ENCODE measurements around the gene GSTK1.
"Not testable (repeated sequence)": the region's sequence is repeated elsewhere in the genome, so short reads cannot be mapped to it uniquely, and the experiment has no call there.

Gene GSTK1

DNA sequence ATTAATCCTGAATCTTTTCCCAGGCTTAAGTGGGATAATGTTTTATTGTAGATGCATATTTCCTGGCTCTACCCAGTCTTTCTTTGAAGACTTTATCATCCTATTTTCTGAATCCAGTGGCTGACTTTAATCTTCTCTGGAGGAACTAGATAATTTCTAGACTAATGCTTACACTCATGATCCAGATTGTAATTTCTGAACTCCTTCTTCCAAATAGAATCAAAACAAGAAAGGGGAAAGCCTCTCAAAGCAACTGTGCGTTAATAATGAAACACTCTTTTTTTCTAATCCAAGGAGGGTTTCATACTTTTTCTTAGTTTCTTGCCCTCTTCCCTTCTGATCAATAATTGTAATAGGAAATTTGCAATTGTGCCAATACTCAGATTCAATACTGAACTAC lies 8.0 kb downstream of the GSTK1 start:
- DNase-seq (ENCODE audit: low read depth) = no peak

DNA sequence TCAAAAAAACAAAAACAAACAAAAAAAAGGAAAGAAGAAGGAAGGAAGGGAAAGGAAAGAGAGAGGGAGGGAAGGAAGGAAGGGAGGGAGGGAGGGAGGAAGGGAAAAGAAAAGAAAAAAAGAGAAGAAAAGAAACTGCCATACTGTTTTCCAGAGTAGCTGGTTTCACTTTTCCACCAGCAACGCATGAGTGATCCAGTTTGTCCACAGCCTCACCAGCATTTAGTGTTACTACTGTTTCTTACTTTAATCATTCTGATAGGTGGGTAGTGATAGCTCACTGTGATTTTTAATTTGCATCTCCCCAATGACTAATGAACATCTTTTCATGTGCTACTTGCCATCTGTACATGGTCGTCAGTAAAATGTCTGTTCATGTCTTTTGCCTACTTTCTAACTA lies 9.6 kb downstream of the GSTK1 start:
- DNase-seq (ENCODE audit: low read depth) = no peak

DNA sequence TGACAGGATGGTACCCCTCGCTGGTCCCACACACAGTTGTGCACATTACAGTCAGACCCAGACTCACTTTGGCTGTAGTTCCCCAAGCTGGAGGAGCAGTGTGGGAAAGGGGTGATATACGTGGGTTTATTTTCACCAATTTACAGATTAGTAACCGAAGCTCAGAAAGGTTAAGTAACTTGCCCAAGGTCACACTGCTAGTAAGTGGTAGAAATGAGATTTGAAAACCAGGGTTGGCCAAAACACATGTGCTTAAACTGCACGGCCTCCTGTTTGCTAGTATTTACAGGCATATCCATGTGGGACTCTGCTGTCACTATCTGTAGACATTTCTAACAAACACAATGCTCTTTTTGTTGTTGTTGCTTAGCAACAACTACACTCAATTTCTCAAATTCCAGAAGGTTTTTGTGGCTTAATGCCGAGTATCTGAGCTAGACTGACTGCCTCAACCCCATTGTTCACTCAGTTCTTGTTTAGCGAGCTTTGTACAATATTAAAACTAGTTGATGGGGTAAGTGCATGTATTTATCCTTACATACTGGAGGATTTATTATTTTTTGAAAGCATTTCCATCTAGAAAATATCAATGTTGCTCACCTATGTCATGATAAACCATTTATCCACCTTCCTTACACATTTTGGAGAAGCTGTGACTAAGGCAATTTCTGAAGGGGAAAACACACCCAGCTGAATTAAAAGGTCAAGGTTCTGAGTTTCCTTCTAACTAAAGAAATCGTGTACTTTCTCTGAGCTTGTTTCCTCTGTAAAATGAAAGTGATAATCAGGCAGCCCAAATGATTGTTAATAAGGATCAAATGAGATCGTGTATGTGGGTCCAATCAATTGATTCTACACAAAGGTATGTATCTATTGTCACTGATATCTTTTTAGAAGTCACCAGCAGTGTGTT lies 16.2 kb downstream of the GSTK1 start:
- DNase-seq (ENCODE audit: low read depth) = no peak

- no peak for DNase-seq (ENCODE audit: low read depth)
These were observed 16.9 kb downstream of the GSTK1 start for GRCh38 chr7:143280160-143280559.

DNA sequence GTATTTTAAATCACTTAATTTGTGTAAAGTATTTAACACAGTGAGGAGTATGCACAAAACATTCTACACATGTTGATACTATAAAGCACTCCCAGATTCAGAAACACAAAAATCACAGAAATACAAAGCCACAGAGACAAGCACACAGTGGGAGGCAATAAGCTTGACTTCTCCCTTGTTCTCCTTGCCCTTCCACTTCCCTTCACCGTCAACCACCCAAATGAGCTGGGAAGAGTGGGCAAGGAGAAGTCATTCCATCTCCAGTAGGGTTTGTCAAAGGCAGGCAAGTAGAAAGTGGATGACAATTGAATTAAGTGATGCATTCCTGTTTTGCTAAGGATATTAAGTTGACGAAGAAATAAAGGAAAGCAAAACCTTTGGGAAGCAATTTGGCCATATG lies 17.3 kb downstream of the GSTK1 start:
- no peak for DNase-seq (ENCODE audit: low read depth)

DNA sequence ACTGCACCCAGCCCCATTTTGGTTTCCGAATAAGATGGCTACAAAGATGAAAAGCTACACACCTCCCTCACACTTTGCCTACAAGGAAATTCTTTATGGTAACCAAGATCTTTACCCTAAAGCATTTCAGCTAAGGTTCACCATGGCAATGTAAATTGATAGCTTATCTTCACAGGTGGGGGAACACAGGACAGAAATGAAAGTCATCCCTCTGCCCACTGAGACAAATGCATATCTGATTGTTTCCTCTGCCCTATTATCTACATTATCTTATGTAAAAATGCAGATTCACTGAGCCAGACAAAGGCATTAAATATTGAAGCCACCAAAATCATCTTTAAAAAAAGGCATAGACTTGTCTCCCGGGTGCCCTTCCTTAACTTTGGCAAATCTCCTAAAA lies 18.3 kb downstream of the GSTK1 start:
- DNase-seq (ENCODE audit: low read depth) = no peak

GRCh38 chr7:143282124-143282523 lies 18.9 kb downstream of the GSTK1 start:
- no peak for DNase-seq (ENCODE audit: low read depth)

GRCh38 chr7:143283381-143283780 lies 20.1 kb downstream of the GSTK1 start:
- DNase-seq (ENCODE audit: low read depth) = no peak

DNA sequence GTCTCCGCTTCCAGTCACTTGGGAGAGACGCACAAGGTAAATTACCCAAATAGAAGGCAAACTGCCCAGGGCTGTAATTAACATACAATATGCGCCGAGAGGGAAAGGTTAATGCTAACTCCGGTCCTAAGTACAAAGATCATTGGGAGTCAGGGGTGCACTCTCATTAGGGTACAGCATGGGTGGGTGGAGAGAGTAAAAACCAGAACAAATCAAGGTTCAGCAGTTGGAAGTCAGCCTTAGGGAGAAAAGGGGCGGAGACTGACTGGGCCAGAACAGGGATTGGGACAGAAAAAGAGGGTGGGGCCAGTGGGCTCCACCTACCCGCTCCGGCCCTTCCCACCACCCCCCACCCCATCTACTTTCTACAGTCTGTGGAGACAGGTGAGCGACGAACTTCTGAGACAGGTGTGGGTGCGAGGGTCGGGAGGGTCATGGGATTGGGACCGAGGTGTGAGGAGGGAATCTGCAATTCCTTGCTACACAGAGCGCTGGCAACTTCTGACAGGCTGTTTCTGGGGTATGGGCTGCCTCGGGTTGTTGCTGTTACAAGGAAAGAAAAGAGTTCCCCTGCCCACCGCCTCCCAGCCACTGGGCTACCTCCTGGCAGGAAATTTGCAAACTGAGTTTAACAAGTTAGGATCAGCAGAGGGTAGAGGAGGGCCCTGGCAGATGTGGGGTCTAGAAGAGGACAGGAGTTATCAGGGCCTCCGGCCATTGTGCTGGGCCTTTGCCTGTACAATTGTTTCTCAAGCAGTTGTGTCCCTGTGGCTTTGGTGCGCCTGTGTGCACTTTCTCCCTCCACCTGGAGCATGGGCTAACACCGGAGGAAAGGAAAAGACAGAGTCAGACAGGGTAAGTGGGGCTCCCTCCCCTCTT lies 21.6 kb downstream of the GSTK1 start, which contains the start of gene TMEM139:
TMEM139 (plus strand) TSS at position 368 of the 879 bp plus-strand sequence. CDS start 1,000 bp downstream, outside the sequence.
- DNase-seq (ENCODE audit: low read depth) = no peak

DNA sequence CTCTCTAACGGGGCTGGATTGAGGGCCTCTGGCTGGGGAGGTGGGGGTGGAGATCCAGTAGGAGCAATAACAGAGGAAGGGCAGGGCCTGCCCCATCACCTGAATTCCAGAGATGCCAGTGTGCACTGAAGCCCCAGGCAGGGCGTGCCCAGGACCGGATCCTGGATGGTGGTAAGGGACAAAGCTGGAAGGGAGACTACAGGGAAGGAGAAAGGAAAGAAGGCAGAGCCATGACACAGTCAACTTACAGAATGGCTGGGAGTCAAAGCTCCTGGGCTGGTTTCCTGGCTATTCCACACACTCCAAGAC lies 22.2 kb downstream of the GSTK1 start:
- DNase-seq (ENCODE audit: low read depth) = no peak

- DNase-seq (ENCODE audit: low read depth) = no peak
These were observed 22.7 kb downstream of the GSTK1 start for GRCh38 chr7:143285806-143286521.

DNA sequence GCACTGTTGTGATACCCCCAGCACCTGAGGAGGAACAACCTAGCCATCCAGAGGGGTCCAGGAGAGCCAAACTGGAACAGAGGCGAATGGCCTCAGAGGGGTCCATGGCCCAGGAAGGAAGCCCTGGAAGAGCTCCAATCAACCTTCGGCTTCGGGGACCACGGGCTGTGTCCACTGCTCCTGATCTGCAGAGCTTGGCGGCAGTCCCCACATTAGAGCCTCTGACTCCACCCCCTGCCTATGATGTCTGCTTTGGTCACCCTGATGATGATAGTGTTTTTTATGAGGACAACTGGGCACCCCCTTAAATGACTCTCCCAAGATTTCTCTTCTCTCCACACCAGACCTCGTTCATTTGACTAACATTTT lies 23.3 kb downstream of the GSTK1 start:
- no peak for DNase-seq (ENCODE audit: low read depth)

DNA sequence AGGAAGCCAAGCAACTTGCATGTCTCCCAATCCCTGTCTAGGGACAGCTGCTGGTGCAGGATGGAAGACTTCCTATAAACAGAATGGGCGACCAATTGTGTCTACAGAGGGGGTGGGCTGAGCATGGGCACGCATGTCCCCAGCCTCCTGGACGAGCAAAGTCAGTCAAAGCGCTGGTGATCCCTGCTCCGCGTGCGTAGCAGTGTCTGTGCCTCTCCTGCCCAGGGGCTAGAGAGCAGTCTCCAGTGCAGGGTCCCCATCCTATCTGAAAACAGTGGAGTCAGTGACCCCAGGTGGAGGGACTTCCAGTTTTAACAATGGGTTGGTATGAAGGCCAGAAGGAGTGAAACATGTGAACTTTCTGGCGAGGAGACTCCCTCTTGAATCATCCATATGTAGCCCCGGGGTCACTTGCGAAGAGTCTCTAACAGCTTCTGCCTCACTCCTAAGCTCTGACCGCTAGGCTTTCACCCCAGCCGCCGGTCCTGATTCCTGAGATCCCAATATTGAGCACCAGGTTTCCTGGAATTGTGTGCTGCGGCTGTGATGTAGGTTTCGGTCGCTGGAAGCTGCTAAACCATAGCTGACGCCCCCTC lies 24.2 kb downstream of the GSTK1 start:
- no peak for DNase-seq (ENCODE audit: low read depth)

- DNase-seq (ENCODE audit: low read depth) = peak; percentile 96
These were observed 24.9 kb downstream of the GSTK1 start, which contains the start of gene CASP2 for GRCh38 chr7:143287935-143288826. CASP2 (plus strand) TSS chr7:143288351; CDS start chr7:143288456, 105 bp downstream.

- no peak for DNase-seq (ENCODE audit: low read depth)
These were observed 25.6 kb downstream of the GSTK1 start for GRCh38 chr7:143288836-143289235.

- no peak for DNase-seq (ENCODE audit: low read depth)
These were observed 26.2 kb downstream of the GSTK1 start for GRCh38 chr7:143289421-143289820.

GRCh38 chr7:143289888-143290287 lies 26.6 kb downstream of the GSTK1 start:
- not testable (repeated sequence) for DNase-seq (ENCODE audit: low read depth)

DNA sequence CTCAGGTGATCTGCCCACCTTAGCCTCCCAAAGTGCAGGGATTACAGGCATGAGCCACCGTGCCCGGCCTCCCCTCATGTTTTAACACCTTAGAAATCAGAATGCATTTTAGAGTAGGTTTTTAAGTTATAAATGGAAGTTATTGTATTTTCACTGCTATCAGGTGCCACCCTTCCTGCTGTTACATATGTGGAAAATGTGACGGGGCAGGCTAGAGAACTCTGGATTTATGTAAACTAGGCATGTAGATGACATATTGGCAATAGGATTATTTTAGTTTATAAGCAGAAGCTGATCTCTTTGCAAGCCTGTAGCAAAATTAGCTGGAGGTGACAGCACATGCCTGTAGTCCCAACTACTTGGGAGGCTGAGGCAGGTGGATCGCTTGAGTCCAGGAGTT lies 27.1 kb downstream of the GSTK1 start:
- DNase-seq (ENCODE audit: low read depth) = no peak

- DNase-seq (ENCODE audit: low read depth) = no peak
These were observed 29.6 kb downstream of the GSTK1 start for GRCh38 chr7:143292876-143293275.

- DNase-seq (ENCODE audit: low read depth) = no peak
These were observed 32.6 kb downstream of the GSTK1 start for GRCh38 chr7:143295870-143296269.

DNA sequence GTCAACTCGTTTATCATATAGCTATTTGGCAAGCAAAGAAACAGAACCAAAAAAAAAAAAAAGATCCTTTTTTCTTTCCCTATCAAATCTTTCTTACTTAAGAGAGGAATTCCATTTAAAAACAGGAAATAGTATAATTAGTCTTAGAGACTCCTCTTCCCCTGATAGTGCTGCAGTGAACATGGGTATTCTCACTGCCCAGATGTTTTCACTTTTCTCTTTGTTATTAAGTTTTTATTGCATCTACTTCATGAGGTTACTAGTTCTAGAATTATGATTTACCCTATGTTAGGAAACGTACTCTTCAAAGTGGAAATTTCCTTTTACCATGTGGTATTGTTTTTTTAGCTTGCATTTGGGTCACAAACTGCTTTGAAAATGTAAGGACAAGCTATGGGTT lies 33.4 kb downstream of the GSTK1 start:
- DNase-seq (ENCODE audit: low read depth) = no peak
